Measurements from ENCODE around the gene AHDC1.
"Not testable (repeated sequence)": the region's sequence is repeated elsewhere in the genome, so short reads cannot be mapped to it uniquely, and the experiment has no call there.

- TF ChIP-seq EZH2 (IDR thresholded peaks at IDR 0.05; ENCODE audit: borderline replicate concordance); EZH2phosphoT487 (IDR thresholded peaks at IDR 0.05; ENCODE audit: low read depth, severe bottlenecking, unreplicated experiment): not testable (repeated sequence)
- TF ChIP-seq, protein P1, sequence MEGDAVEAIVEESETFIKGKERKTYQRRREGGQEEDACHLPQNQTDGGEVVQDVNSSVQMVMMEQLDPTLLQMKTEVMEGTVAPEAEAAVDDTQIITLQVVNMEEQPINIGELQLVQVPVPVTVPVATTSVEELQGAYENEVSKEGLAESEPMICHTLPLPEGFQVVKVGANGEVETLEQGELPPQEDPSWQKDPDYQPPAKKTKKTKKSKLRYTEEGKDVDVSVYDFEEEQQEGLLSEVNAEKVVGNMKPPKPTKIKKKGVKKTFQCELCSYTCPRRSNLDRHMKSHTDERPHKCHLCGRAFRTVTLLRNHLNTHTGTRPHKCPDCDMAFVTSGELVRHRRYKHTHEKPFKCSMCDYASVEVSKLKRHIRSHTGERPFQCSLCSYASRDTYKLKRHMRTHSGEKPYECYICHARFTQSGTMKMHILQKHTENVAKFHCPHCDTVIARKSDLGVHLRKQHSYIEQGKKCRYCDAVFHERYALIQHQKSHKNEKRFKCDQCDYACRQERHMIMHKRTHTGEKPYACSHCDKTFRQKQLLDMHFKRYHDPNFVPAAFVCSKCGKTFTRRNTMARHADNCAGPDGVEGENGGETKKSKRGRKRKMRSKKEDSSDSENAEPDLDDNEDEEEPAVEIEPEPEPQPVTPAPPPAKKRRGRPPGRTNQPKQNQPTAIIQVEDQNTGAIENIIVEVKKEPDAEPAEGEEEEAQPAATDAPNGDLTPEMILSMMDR (IDR thresholded peaks at IDR 0.05; ENCODE audit: poor library complexity) = not testable (repeated sequence)
Measured at GRCh38 chr1:27627733-27628132, 23.8 kb upstream of the AHDC1 start.
